ENCODE data around the gene SESN2. TPM values are rescaled to one million over a fixed set of nuclear protein-coding genes. Genes with fewer than 3 reads are reported as not detected.
A peak's percentile ranks its signal among the peaks of the same experiment; 100 is the strongest.
"Not testable (repeated sequence)": the region's sequence is repeated elsewhere in the genome, so short reads cannot be mapped to it uniquely, and the experiment has no call there.

SESN2 gene
- total and polyA plus RNA-seq, 12 donors, result 2.9 to 19.1 (median 10.0) TPM

DNA sequence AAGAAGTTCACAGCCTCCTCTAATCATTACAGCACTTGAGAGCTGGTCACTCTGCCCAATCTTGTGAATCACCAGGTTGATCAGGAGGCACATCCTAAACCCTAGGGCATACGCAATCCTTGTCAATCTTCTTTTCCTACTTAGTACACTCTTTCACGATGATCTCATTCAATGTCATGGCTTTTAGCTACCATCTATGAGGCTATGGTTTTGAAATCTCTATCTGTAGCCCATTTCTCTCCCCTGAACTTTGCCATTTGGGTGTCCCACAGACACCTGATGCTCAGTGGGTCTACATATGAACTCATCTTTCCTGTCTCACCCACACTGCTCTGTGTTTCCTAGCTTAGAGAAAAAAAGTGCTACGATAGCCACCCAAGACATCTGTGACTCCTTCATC, 67.7 kb downstream of the SESN2 start:
- intact Hi-C loops (cut with DNase I), result no loop called here
- 69 to 85% (median 77%) methylated on average over 3 of the region's 3 CpGs for WGBS, 4 donors
- no peak overlapping the region for H3K4me3 ChIP-seq
- no peaks in the 10 kb centered on the region for H3K27me3 ChIP-seq
- peaks cover 3 to 9% of the 10 kb centered on the region in 2 donors for H3K4me1 ChIP-seq (replicated peaks in 1 of 2)
- no peak overlapping the region for H3K27ac ChIP-seq
- no peaks in the 10 kb centered on the region for H3K9me3 ChIP-seq (replicated peaks in 1 of 3)
- peaks cover 0 to 10% of the 10 kb centered on the region in 2 donors for H3K36me3 ChIP-seq (replicated peaks in 1 of 2)
- TF ChIP-seq CTCF (IDR thresholded peaks at IDR 0.05), result no peak
- no peak for TF ChIP-seq POLR2A (IDR thresholded peaks at IDR 0.05)
- no peak for DNase-seq

- DNase-seq, H3K27ac ChIP-seq: not testable (repeated sequence)
- WGBS, 4 donors, result 85 to 90% (median 89%) methylated on average over 11 of the region's 11 CpGs
Observed at GRCh38 chr1:28327431-28327830, 68.1 kb downstream of the SESN2 start.

DNA sequence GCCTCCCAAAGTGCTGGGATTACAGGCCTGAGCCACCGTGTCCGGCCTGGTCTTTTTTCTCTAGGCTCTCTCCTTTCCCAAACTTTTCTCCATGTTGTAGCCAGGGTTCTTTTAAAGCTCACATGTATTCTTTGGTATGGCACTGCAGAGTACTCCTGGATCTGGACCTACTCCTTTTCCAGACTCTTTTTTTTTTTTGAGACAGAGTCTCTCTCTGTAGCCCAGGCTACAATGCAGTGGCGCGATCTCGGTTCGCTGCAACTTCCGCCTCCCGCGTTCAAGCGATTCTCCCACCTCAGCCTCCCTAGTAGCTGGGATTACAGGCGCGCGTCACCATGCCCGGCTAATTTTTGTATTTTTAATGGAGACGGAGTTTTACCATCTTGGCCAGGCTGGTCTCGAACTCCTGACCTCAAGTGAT, 68.9 kb downstream of the SESN2 start:
- Histone ChIP-seq H3K27me3 (no peaks in the 10 kb centered on the region), H3K27ac (peak overlapping the region in 3 of 5 donors; percentile 81 to 86 (median 83)), H3K36me3 (replicated peaks in 1 of 2) (peaks cover 0 to 23% of the 10 kb centered on the region in 2 donors), H3K4me1 (replicated peaks in 1 of 2) (peaks cover 3 to 9% of the 10 kb centered on the region in 2 donors), H3K9me3 (replicated peaks in 1 of 3) (no peaks in the 10 kb centered on the region), H3K4me3 (peak overlapping the region in 2 of 4 donors; percentile 62 to 72)
- TF ChIP-seq POLR2A (IDR thresholded peaks at IDR 0.05), result no peak
- peak in 2 of 7 donors; percentile 28 to 58 for DNase-seq
- WGBS, 4 donors, result 68 to 78% (median 72%) methylated on average over 16 of the region's 16 CpGs
- intact Hi-C loops (cut with DNase I), result no loop called here

More at GRCh38 chr1:28327431-28327830, 68.1 kb downstream of the SESN2 start:
- H3K9me3 ChIP-seq (replicated peaks in 1 of 3); H3K27me3 ChIP-seq; intact Hi-C loops (cut with DNase I); H3K4me1 ChIP-seq (replicated peaks in 1 of 2); H3K4me3 ChIP-seq: not testable (repeated sequence)
- peaks cover 0 to 15% of the 10 kb centered on the region in 2 donors for H3K36me3 ChIP-seq (replicated peaks in 1 of 2)

DNA sequence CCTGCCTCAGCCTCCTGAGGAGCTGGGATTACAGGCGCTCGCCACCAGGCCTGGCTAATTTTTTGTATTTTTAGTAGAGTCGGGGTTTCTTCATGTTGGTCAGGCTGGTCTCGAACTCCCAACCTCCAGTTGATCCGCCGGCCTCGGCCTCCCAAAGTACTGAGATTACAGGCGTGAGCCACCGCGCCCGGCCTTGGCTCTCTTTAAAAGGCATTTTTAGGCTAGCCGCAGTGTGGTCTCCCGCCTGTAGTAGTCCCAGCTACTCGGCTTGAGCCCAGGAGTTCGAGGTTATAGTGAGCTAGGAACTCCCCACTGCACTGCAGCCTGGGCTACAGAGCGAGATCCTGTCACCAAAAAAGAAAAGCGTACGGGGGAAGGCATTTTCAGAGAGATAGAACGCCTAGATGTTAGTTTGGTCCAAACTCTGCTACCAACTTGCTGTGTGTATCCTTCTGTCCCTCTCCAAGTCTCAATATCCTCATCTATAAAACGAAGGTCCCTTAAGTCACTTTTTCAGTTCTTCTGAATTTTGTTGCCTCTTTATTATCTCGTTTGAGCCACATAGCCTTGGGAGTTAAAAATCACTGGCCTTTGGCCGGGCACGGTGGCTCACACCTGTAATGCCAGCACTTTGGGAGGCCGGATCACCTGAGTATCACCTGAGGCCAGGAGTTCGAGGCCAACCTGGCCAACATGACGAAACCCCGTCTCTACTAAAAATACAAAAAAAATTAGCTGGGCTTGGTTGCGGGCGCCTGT, 70.3 kb downstream of the SESN2 start:
- Histone ChIP-seq H3K27me3 (no peaks in the 10 kb centered on the region), H3K9me3 (replicated peaks in 1 of 3) (no peaks in the 10 kb centered on the region), H3K4me3 (peak overlapping the region in 3 of 4 donors; percentile 62 to 72 (median 64)), H3K36me3 (replicated peaks in 1 of 2) (peaks cover 0 to 36% of the 10 kb centered on the region in 2 donors), H3K4me1 (replicated peaks in 1 of 2) (peaks cover 3 to 9% of the 10 kb centered on the region in 2 donors), H3K27ac (peak overlapping the region; percentile 33 to 86 (median 81))
- 38 to 48% (median 39%) methylated on average over 21 to 29 of the region's 29 CpGs for WGBS, 4 donors
- intact Hi-C loops (cut with DNase I), result loop anchor here in 1 of 2 donors (10.0 kb wide), 1 partner anchor 65 kb away; no protein-coding TSS in a partner anchor
- DNase-seq, result peak in 6 of 7 donors; percentile 23 to 59 (median 49)
- peak in 4 of 6 experiments; percentile 18 to 45 (median 24) for TF ChIP-seq CTCF (IDR thresholded peaks at IDR 0.05)
- no peak for TF ChIP-seq POLR2A (IDR thresholded peaks at IDR 0.05)

Other genes with a start within 250 kb of the SESN2 start
- 10 to 100 TPM in 8 of 9 donors, 1 to 10 TPM in 1; 8.9 to 28.9 (median 15.4) TPM for gene EYA3, start 170.9 kb upstream of the SESN2 start, total RNA-seq
- gene EYA3, start 170.9 kb upstream of the SESN2 start, polyA plus RNA-seq, result 10 to 100 TPM in 1 of 3 donors, 1 to 10 TPM in 2; 4.3 to 20.9 (median 4.7) TPM
- 10 to 100 TPM in 2 of 9 donors, 1 to 10 TPM in 6, under 1 TPM in 1; 0.72 to 11.7 (median 7.4) TPM for gene PTAFR, start 82.8 kb upstream of the SESN2 start, total RNA-seq
- gene PTAFR, start 82.8 kb upstream of the SESN2 start, polyA plus RNA-seq, result 1 to 10 TPM; 1.1 to 2.6 (median 1.7) TPM
- gene DNAJC8, start 26.5 kb upstream of the SESN2 start, total RNA-seq, result 100 to 1,000 TPM in 1 of 9 donors, 10 to 100 TPM in 8; 45.7 to 124 (median 67.7) TPM
- 100 to 1,000 TPM in 1 of 3 donors, 10 to 100 TPM in 2; 47.7 to 150 (median 49.6) TPM for gene DNAJC8, start 26.5 kb upstream of the SESN2 start, polyA plus RNA-seq
- gene ATP5IF1, start 23.4 kb upstream of the SESN2 start, total RNA-seq, result 100 to 1,000 TPM; 111 to 372 (median 176) TPM
- 100 to 1,000 TPM; 160 to 967 (median 765) TPM for gene ATP5IF1, start 23.4 kb upstream of the SESN2 start, polyA plus RNA-seq
- gene MED18, start 69.5 kb downstream of the SESN2 start, total RNA-seq, result 10 to 100 TPM in 8 of 9 donors, 1 to 10 TPM in 1; 9.3 to 26.3 (median 16.4) TPM
- 10 to 100 TPM; 16.7 to 27.2 (median 18.1) TPM for gene MED18, start 69.5 kb downstream of the SESN2 start, polyA plus RNA-seq
- 10 to 100 TPM; 12.0 to 32.8 (median 20.3) TPM for gene PHACTR4, start 110.2 kb downstream of the SESN2 start, total RNA-seq
- gene PHACTR4, start 110.2 kb downstream of the SESN2 start, polyA plus RNA-seq, result 10 to 100 TPM; 14.8 to 44.8 (median 34.0) TPM
- 10 to 100 TPM; 12.6 to 24.4 (median 16.9) TPM for gene RCC1, start 246.5 kb downstream of the SESN2 start, total RNA-seq
- 10 to 100 TPM; 13.0 to 18.8 (median 17.6) TPM for gene RCC1, start 246.5 kb downstream of the SESN2 start, polyA plus RNA-seq